Activated CD4-positive, alpha-beta T cell treated with anti-CD3 and anti-CD28 coated beads for 1 hour (primary cell): ENCODE measurements around the gene SPINK13.
"Not testable (repeated sequence)": the region's sequence is repeated elsewhere in the genome, so short reads cannot be mapped to it uniquely, and the experiment has no call there.

Source experiments
- DNase-seq: peaks from one replicate; pipeline ENCODE4 v3.0.0-alpha.2; 2020

SPINK13 gene

GRCh38 chr5:148268566-148268965 lies at the start of gene SPINK13:
SPINK13 (plus strand) TSS chr5:148268794; CDS start chr5:148270073, 1,279 bp downstream.
- DNase-seq: no peak

- DNase-seq: no peak
Observed at GRCh38 chr5:148221508-148221907, 47.1 kb upstream of the SPINK13 start.

GRCh38 chr5:148224117-148224742 lies 44.4 kb upstream of the SPINK13 start:
- no peak for DNase-seq

GRCh38 chr5:148228392-148228984 lies 40.1 kb upstream of the SPINK13 start:
- no peak for DNase-seq

GRCh38 chr5:148229840-148230239 lies 38.8 kb upstream of the SPINK13 start:
- no peak for DNase-seq

- no peak for DNase-seq
Observed at GRCh38 chr5:148230240-148230639, 38.4 kb upstream of the SPINK13 start.

- no peak for DNase-seq
Observed at GRCh38 chr5:148237785-148238417, 30.7 kb upstream of the SPINK13 start.

- DNase-seq: no peak
Observed at GRCh38 chr5:148238418-148238794, 30.2 kb upstream of the SPINK13 start, which contains the start of gene MARCOL. MARCOL (plus strand) TSS chr5:148238525; CDS start chr5:148238598, 73 bp downstream.

GRCh38 chr5:148248894-148249293 lies 19.7 kb upstream of the SPINK13 start:
- DNase-seq: no peak

GRCh38 chr5:148255456-148255855 lies 13.1 kb upstream of the SPINK13 start:
- no peak for DNase-seq

- no peak for DNase-seq
Observed at GRCh38 chr5:148259288-148259687, 9.3 kb upstream of the SPINK13 start.

- DNase-seq: no peak
Observed at GRCh38 chr5:148261221-148261620, 7.4 kb upstream of the SPINK13 start.

GRCh38 chr5:148267962-148268361 lies 632 bp upstream of the SPINK13 start:
- no peak for DNase-seq

GRCh38 chr5:148275129-148275528 lies 6.5 kb downstream of the SPINK13 start:
- not testable (repeated sequence) for DNase-seq

GRCh38 chr5:148280893-148281292 lies 12.3 kb downstream of the SPINK13 start:
- not testable (repeated sequence) for DNase-seq

- DNase-seq: not testable (repeated sequence)
Observed at GRCh38 chr5:148281336-148281735, 12.7 kb downstream of the SPINK13 start.

- no peak for DNase-seq
Observed at GRCh38 chr5:148290271-148291195, 21.9 kb downstream of the SPINK13 start.

GRCh38 chr5:148297731-148298130 lies 29.1 kb downstream of the SPINK13 start:
- DNase-seq: no peak

- DNase-seq: no peak
Observed at GRCh38 chr5:148306446-148306845, 37.9 kb downstream of the SPINK13 start.

- no peak for DNase-seq
Observed at GRCh38 chr5:148309019-148309418, 40.4 kb downstream of the SPINK13 start.

GRCh38 chr5:148309746-148310145 lies 41.2 kb downstream of the SPINK13 start:
- no peak for DNase-seq

- no peak for DNase-seq
Observed at GRCh38 chr5:148311484-148311883, 42.9 kb downstream of the SPINK13 start.

GRCh38 chr5:148312153-148312552 lies 43.6 kb downstream of the SPINK13 start, which contains the start of gene SPINK7:
SPINK7 (plus strand) TSS chr5:148312423; CDS start chr5:148312484, 61 bp downstream.
- DNase-seq: no peak
